ENCODE results near the gene TMCC1. TPM values are rescaled to one million over a fixed set of nuclear protein-coding genes. Genes with fewer than 3 reads are reported as not detected.

Gene TMCC1
- total RNA-seq, 1 experiment from 2014 or later: 9.0 TPM

- DNase-seq (ENCODE audit: low spot score): no peak
These were observed 269.9 kb downstream of the TMCC1 start for GRCh38 chr3:129623447-129624118.

DNA sequence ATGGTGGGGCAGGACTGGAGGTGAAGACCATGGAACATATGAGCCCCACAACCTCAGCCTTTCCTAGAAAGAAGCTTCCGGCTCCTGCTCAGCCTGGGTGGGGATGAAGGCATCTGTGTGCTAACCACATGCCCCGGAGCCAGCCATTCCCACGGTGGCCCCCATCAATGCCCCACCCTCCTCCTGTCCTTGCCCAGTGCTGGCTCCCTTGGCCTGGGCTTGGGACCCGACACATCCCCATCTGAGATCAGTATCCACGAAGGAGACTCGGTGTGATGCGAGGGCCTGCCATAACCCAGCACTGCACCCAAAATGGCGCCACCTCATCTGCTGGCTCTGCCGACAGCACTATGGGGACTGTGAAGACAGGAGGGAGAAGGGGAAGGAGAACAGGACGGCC is 270.6 kb downstream of the TMCC1 start:
- no peak for DNase-seq (ENCODE audit: low spot score)

- DNase-seq (ENCODE audit: low spot score): no peak
These were observed 271.2 kb downstream of the TMCC1 start for GRCh38 chr3:129622226-129622874.

DNA sequence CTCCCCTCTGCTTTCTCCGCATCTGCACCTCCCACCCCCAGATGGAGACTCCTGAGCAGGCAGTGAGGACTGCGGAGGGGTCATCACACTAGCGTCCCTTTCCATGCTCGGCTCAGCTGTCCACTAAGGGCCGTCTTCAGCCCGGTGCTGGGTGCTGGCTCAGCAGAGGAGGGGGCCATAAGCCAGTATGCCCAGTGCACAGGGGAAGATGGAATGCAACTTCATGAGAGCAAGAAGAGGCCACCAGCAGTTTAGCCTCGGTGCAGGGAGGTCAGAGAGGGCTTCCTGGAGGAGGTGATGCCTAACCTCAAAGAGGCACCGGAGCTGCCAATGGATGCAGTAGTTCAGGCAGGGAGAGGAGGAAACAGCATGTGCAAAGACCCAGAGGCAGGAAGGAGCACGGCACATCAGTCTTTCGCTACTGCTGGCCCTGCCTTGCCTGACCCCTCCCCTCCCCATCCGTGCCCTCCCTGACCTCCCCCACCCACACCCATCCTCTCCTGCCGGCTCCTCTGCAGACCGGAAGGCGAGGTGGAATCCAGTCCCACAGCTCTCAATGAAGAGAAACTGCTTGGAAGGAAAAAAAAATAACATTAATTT is 271.8 kb downstream of the TMCC1 start:
- DNase-seq (ENCODE audit: low spot score): no peak

- DNase-seq (ENCODE audit: low spot score): no peak
These were observed 272.5 kb downstream of the TMCC1 start for GRCh38 chr3:129620828-129621559.

DNA sequence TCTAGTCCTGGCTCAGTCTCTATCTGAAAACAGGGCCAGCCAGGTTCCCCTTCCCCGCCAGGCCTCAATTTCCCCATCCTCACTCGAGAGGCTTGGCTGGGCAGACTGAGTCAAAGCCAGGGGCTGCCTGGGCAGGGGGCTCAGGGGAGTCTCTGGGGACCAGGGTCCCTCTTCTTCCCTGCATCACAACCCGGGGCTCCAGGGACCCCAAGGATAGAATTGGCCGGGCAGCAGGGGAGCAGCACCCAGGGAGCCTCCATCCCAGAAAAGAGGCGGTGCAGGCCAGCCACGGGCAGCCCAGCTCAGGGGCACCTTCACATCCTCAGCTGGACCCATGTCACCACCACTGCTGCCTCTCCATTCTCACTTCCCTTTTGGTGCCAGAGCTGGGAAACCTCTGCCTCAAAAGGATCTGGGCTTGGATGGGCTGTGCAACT is 273.8 kb downstream of the TMCC1 start:
- DNase-seq (ENCODE audit: low spot score): no peak

GRCh38 chr3:129618901-129619671 is 274.4 kb downstream of the TMCC1 start:
- no peak for DNase-seq (ENCODE audit: low spot score)

- DNase-seq (ENCODE audit: low spot score): no peak
These were observed 275.2 kb downstream of the TMCC1 start for GRCh38 chr3:129618186-129618820.

DNA sequence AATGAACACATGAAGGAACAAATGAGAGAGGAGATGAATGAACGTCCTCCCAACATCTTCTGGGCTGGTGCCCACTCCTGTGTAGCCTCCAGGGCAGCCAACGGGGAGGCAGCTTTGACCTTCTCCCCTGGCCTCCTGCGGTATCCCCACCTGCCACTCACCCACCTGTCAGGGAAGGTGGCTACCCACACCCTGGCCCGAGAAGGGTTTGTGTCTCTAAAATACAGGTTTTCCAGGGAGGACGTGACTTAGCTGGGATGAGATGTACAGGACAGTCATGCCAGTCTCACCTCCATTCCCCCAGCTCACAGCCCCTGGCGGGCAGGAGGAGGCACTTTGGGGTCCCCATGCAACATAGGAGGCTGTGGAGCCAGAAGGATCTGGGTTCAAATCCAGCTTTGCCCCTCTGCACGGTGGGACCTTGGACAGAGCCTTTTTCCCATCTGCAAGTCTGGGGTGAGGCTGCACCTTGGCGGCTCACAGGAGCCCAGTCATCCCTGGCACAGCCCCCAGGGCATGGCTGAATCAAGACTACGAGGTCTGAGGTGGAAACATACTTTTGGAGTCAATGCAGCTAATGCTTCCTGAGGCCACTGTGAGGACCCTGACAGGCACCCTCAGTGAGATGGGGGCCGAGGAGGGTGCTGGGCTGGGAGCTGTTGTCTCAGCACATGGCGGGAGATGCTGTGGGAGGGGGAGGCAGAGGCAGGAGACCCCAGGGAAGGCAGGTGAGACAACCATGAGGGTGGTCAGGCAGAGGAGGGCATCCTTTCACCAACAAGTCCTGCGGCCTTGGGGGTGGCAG is 275.9 kb downstream of the TMCC1 start:
- DNase-seq (ENCODE audit: low spot score): no peak

DNA sequence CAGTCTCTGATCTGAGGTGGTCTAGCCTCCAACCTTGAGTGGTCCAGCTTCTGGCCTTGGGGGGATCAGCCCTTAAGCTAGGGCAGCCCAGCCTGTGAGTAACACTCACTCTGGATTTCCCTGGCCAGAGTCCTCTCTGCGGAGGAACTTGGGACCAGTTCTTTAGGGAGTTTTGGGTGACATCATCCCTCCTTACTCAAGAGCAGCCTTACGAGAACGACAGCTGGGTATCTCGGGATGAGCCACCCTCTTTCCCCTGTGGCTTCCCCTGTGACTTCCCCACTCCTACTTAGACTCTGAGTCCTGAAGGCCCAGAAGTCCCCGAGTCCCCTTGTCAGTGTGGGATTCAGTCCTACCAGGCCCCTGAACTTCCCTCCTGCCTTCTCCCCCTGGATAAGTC is 276.8 kb downstream of the TMCC1 start:
- DNase-seq (ENCODE audit: low spot score): peak; percentile 71

GRCh38 chr3:129616291-129616690 is 277.2 kb downstream of the TMCC1 start:
- DNase-seq (ENCODE audit: low spot score): no peak

DNA sequence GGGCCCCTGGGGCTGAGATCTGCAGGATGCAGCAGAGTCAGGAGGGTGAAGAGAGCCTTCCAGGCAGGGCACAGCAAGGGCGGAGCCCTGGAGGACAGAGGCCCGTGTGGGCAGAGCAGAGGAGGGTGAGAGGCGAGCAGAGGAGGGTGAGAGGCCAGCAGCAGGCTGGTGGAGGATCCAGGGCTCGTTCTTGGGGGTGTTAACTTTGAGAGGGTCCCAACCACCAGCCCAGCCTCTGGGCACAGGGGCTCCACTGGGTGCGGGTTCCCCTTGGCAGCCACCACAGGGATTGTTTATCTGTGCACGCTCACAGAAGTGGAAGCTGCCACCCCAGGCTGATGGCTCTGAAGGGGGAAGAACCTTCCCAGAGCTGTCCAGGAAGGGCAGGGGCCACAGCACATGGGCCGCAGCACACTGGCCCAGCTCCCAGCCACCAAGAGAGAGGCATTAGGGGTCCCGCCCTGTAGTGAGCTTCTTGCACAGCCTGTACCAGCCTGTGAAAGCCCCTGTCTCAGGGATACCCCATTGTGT is 277.7 kb downstream of the TMCC1 start:
- no peak for DNase-seq (ENCODE audit: low spot score)

- DNase-seq (ENCODE audit: low spot score): peak; percentile 61
These were observed 278.6 kb downstream of the TMCC1 start for GRCh38 chr3:129614927-129615363.

GRCh38 chr3:129614435-129614834 is 279.1 kb downstream of the TMCC1 start:
- no peak for DNase-seq (ENCODE audit: low spot score)

- DNase-seq (ENCODE audit: low spot score): no peak
These were observed 280.2 kb downstream of the TMCC1 start for GRCh38 chr3:129613367-129613740.

GRCh38 chr3:129612534-129613366 is 280.8 kb downstream of the TMCC1 start:
- peak; percentile 92 for DNase-seq (ENCODE audit: low spot score)

GRCh38 chr3:129611812-129612533 is 281.5 kb downstream of the TMCC1 start:
- DNase-seq (ENCODE audit: low spot score): peak; percentile 89

GRCh38 chr3:129611446-129611800 is 282.1 kb downstream of the TMCC1 start:
- no peak for DNase-seq (ENCODE audit: low spot score)
